HUES48 (cell line): ENCODE results near the gene CERS6.

Experiments
- H3K27ac ChIP-seq: one replicate; pipeline ENCODE4 v1.7.0; 2013; ENCODE audit warnings: low read depth, low read length, inconsistent platforms
- H3K27me3 ChIP-seq: 2 replicates; pipeline ENCODE4 v1.6.1; 2013; ENCODE audit warnings: mild to moderate bottlenecking, low read length; ENCODE audit not compliant: control insufficient read depth, insufficient read depth
- H3K36me3 ChIP-seq: 2 replicates; pipeline ENCODE4 v1.6.1; 2013; ENCODE audit warnings: low read length; ENCODE audit not compliant: control insufficient read depth, insufficient read depth
- H3K4me1 ChIP-seq: 2 replicates; pipeline ENCODE4 v1.6.1; 2013; ENCODE audit warnings: mild to moderate bottlenecking, low read length; ENCODE audit not compliant: control insufficient read depth, insufficient read depth
- H3K4me3 ChIP-seq: 2 replicates; pipeline ENCODE4 v1.5.1; 2013; ENCODE audit warnings: mild to moderate bottlenecking, low read depth, low read length
- H3K9ac ChIP-seq: 2 replicates; pipeline ENCODE4 v1.6.1; 2013; ENCODE audit warnings: mild to moderate bottlenecking, low read depth, low read length, moderate library complexity
- H3K9me3 ChIP-seq: 2 replicates; pipeline ENCODE4 v1.6.1; 2013; ENCODE audit warnings: low read length; ENCODE audit not compliant: control insufficient read depth, insufficient read depth

The CERS6 gene

DNA sequence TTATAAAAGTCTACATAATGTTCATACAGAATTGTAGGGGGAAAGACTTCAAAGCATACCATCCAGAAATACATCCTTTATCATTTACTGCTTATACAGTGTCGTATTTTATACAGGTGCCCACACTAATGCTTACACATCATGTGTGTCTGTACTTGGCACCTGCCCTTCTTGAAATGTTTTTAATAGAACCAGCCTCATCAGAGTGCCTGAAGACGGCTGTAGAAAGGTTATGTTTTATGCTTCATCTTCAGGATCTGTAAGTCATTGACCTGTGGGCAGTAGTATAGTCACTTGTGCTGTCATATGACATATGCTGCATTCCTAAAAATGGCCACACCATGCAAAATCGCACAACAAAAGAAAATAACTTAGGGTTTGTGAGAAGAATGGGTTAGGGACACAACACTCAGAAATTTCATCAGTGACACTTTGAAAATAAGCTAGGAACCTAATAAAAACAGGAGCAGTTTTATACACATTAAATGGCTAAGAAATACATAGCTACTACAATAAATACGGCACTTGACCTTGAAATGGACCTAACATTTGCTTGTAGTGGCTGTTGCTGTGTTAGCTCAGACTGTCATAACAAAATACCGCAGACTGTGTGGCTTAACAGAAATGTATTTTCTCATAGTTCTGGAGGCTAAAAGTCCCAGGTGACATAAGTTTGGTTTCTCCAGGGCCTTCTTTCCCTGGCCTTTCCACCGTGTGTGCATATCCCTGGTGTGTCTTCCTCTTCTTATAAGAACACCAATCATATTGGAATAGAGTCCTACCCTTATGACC, 112.6 kb downstream of the CERS6 start:
- Histone ChIP-seq H3K4me1 (peaks cover 3% of the 10 kb centered on the region; the same call in 1 of the 2 replicates), H3K27me3 (no peaks in the 10 kb centered on the region), H3K27ac (no peak overlapping the region), H3K9ac (no peak overlapping the region), H3K36me3 (no peaks in the 10 kb centered on the region), H3K9me3 (no peaks in the 10 kb centered on the region), H3K4me3 (no peak overlapping the region)

DNA sequence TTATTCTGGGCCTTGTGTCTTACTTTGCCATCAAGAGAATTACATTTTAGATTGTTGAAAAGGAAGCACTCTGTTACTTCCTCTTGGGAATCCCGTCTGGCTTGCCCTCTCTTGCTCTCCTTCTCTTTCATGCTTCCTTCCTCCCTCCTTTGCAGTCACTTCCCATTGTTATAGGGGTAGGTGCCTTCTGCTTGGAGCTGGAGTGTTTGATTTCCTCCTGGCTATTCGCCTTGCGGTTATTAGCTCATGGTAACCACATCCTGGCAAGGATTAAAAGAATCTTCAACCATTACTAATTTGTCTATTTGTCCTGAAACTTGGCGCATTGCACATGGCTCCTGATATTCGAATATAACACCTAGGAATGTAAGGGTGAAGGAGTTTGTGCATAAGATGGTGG, 115.0 kb downstream of the CERS6 start:
- no peaks in the 10 kb centered on the region for H3K27me3 ChIP-seq
- H3K27ac ChIP-seq: no peak overlapping the region
- no peak overlapping the region for H3K4me3 ChIP-seq
- H3K4me1 ChIP-seq: peaks cover 9% of the 10 kb centered on the region
- no peaks in the 10 kb centered on the region for H3K36me3 ChIP-seq
- H3K9me3 ChIP-seq: no peaks in the 10 kb centered on the region
- H3K9ac ChIP-seq: no peak overlapping the region

DNA sequence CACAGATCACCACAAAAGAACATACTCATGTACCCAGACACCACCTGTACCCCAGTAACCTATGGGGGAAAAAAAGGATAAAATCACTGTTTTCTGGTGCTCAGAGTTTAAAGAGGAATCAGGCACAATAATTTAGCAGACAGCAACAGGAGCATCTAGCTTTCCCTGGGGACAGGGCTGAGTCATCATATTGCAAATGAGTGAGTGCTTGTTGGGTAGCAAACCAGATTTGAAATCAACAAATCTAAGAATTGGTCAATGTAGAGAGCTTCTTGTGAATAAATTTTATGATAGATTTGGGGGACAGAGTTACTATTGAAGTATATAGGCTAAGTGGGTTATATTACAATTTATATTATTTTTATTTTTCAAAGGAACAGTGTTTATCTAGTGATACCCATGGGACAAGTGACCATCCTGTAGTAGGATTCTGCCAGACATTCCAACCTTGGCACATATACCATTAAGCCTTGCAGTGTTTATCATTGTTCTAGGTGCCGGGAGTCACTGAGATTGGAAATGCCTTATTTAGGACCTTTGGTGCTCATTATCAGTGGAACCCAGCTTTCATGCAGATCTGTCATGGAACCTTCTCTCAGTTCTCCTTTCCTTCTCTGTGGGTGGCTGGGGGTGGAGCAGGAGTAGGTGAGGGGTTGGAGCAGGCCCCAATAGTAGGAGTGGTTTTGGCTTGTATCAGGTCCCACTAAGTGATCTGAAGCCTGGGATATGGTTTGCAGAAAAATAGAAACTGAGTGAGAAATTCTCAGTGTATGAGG, 117.2 kb downstream of the CERS6 start:
- H3K9ac ChIP-seq: no peak overlapping the region
- H3K27me3 ChIP-seq: no peaks in the 10 kb centered on the region
- no peaks in the 10 kb centered on the region for H3K36me3 ChIP-seq
- H3K4me3 ChIP-seq: no peak overlapping the region
- H3K4me1 ChIP-seq: peaks cover 20% of the 10 kb centered on the region
- no peak overlapping the region for H3K27ac ChIP-seq
- no peaks in the 10 kb centered on the region for H3K9me3 ChIP-seq

- H3K9me3 ChIP-seq: no peaks in the 10 kb centered on the region
- H3K4me3 ChIP-seq: no peak overlapping the region
- no peaks in the 10 kb centered on the region for H3K27me3 ChIP-seq
- H3K36me3 ChIP-seq: no peaks in the 10 kb centered on the region
- no peak overlapping the region for H3K27ac ChIP-seq
- H3K9ac ChIP-seq: no peak overlapping the region
- peaks cover 20% of the 10 kb centered on the region for H3K4me1 ChIP-seq
These were observed 119.0 kb downstream of the CERS6 start for GRCh38 chr2:168574856-168575630.

DNA sequence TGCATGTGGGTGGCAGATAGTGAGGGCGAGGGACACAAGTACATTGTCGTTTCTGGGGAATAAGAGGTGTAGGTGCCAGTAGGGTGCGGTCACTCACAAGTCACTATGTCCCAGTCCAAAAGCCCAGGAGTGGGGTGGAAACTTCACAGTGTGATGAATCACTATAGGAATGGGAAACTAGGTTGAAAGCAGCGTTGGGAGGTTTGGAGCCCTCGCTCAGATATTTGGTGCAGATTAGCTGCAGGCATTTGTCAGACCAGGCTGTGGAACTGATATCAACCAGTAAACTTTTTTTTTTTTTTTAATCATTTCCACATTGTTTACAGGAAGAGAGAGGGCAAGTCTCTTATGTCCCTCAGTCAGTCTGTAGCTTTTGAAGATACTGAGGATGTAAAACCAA, 121.8 kb downstream of the CERS6 start:
- Histone ChIP-seq H3K36me3 (no peaks in the 10 kb centered on the region), H3K27me3 (no peaks in the 10 kb centered on the region), H3K4me3 (no peak overlapping the region), H3K9me3 (no peaks in the 10 kb centered on the region), H3K4me1 (peaks cover 20% of the 10 kb centered on the region), H3K9ac (no peak overlapping the region), H3K27ac (no peak overlapping the region)

- no peaks in the 10 kb centered on the region for H3K36me3 ChIP-seq
- no peak overlapping the region for H3K9ac ChIP-seq
- H3K9me3 ChIP-seq: no peaks in the 10 kb centered on the region
- H3K4me1 ChIP-seq: peaks cover 6% of the 10 kb centered on the region
- no peak overlapping the region for H3K27ac ChIP-seq
- H3K4me3 ChIP-seq: no peak overlapping the region
- no peaks in the 10 kb centered on the region for H3K27me3 ChIP-seq
These were observed 127.1 kb downstream of the CERS6 start for GRCh38 chr2:168583064-168583709.

DNA sequence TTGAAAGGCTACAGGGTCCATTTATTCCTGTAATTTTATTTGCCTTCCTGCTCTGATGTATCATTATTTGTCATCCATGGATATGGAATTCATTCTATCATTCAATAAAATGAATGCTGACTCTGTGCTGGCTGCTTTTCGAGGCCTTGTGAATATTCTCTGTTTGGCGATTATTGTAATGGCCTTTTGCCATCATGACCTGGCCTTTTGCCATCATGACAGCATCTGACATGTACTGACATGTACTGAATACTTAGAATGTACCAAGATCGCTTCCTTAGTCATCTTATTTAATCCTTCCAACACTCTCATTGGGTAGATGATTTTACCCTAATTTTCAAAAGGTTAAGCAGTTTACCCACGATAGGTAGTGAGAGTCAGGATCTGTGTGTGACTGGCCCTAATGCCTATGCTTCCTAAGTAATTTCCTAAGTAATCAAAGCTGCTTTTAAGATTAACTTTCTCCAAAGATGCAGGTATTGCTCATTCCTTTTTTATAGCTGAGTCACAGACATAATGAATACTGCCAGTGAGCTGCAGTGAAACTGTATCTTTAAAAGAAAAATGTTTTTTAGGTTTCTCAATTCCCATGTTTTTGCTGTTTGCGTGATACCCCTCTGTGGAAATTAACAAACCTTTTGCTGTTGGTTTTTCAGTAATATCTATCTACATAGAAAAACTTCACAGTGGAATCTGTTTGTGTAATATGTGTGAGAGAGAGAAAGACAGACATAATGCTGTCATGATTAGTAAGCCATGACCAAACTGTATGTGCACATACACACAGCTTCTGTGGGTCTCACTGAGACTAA, 127.8 kb downstream of the CERS6 start:
- Histone ChIP-seq H3K27me3 (no peaks in the 10 kb centered on the region), H3K9me3 (no peaks in the 10 kb centered on the region), H3K4me3 (no peak overlapping the region), H3K9ac (no peak overlapping the region), H3K36me3 (no peaks in the 10 kb centered on the region), H3K4me1 (peaks cover 8% of the 10 kb centered on the region), H3K27ac (no peak overlapping the region)

DNA sequence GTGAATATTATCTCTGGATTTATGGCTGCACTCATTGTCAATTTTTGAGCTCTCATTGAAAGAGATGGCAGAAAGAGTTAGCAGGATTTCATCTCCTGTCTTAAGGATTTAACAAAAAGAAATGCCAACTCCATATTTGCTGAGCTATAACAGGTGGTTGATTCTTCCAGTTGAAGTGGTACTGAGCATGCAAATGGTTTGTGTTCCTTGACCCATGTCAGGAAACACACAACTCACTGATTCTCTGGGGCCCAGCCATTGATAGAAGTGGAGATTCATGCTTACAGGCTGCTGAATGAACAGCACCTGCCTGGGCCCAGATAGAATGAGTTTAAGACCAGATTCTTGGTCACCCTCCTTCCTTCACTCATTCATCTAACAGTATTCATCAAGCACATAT, 128.8 kb downstream of the CERS6 start:
- Histone ChIP-seq H3K36me3 (no peaks in the 10 kb centered on the region), H3K9ac (no peak overlapping the region), H3K4me3 (no peak overlapping the region), H3K27me3 (no peaks in the 10 kb centered on the region), H3K27ac (no peak overlapping the region), H3K9me3 (no peaks in the 10 kb centered on the region), H3K4me1 (peaks cover 18% of the 10 kb centered on the region)

- H3K9ac ChIP-seq: no peak overlapping the region
- H3K4me1 ChIP-seq: peaks cover 26% of the 10 kb centered on the region
- no peaks in the 10 kb centered on the region for H3K9me3 ChIP-seq
- H3K4me3 ChIP-seq: no peak overlapping the region
- no peaks in the 10 kb centered on the region for H3K27me3 ChIP-seq
- no peaks in the 10 kb centered on the region for H3K36me3 ChIP-seq
- H3K27ac ChIP-seq: no peak overlapping the region
These were observed 129.6 kb downstream of the CERS6 start for GRCh38 chr2:168585700-168586099.

DNA sequence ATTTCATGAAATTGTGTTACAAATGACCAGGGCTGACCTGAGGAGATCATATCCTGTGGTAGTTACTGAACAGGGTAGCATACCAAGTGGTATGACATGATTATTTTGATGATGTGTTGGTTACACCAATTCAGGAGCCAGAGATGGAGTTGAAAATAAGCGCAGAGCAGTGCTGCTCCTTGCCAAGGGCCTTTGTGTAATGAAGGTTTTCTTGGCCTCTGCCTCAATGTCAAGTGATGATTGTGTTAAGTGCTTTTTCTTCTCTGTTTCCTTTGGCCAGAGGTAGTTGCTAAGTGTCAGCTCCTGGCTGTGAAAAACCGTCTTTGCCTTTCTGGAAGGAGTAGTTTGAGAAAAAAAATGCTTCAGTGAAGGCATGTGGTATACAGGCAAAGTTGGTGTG, 131.2 kb downstream of the CERS6 start:
- no peak overlapping the region for H3K9ac ChIP-seq
- no peaks in the 10 kb centered on the region for H3K27me3 ChIP-seq
- H3K27ac ChIP-seq: no peak overlapping the region
- no peaks in the 10 kb centered on the region for H3K9me3 ChIP-seq
- no peaks in the 10 kb centered on the region for H3K36me3 ChIP-seq
- H3K4me1 ChIP-seq: peaks cover 40% of the 10 kb centered on the region
- no peak overlapping the region for H3K4me3 ChIP-seq
